MM.1S (cell line): ENCODE results near the gene FAM124B.

Experiments used
- DNase-seq: peaks from one replicate; pipeline ENCODE4 v3.0.0-alpha.2; 2015
- H2AFZ ChIP-seq: fragments of 300-600 bp; sonication (generic); 2 replicates; pipeline ENCODE4 v1.6.0; 2016; ENCODE audit warnings: antibody characterized with exemption, low read length
- H3F3A ChIP-seq: fragments of 300-600 bp; sonication (generic); 2 replicates; pipeline ENCODE4 v1.6.1; 2016; ENCODE audit warnings: mild to moderate bottlenecking, antibody characterized with exemption, low read length, moderate library complexity, mixed read lengths; ENCODE audit not compliant: insufficient read depth
- H3K27ac ChIP-seq: fragments of 300-600 bp; sonication (generic); 2 replicates; pipeline ENCODE4 v1.5.1; 2016; ENCODE audit warnings: mild to moderate bottlenecking, low read length
- H3K27me3 ChIP-seq: fragments of 300-600 bp; sonication (generic); replicated peaks from 2 replicates; pipeline ENCODE4 v1.6.0; 2016; ENCODE audit warnings: low read length; ENCODE audit not compliant: insufficient read depth
- H3K36me3 ChIP-seq: fragments of 300-600 bp; sonication (generic); replicated peaks from 2 replicates; pipeline ENCODE4 v1.6.1; 2016; ENCODE audit warnings: mild to moderate bottlenecking, low read length, mixed read lengths; ENCODE audit not compliant: insufficient read depth
- H3K4me1 ChIP-seq: fragments of 300-600 bp; sonication (generic); 2 replicates; pipeline ENCODE4 v1.6.1; 2016; ENCODE audit warnings: low read length, mixed read lengths
- H3K4me2 ChIP-seq: fragments of 300-600 bp; sonication (generic); 2 replicates; pipeline ENCODE4 v1.6.0; 2016; ENCODE audit warnings: low read depth, low read length
- H3K4me3 ChIP-seq: fragments of 300-600 bp; sonication (generic); 2 replicates; pipeline ENCODE4 v1.5.1; 2016; ENCODE audit warnings: low read length, mixed read lengths
- H3K79me2 ChIP-seq: fragments of 300-600 bp; sonication (generic); 2 replicates; pipeline ENCODE4 v1.6.1; 2016; ENCODE audit warnings: mixed run types, low read length, mixed read lengths
- H3K9ac ChIP-seq: fragments of 300-600 bp; sonication (generic); 2 replicates; pipeline ENCODE4 v1.6.1; 2016; ENCODE audit warnings: low read length, mixed read lengths
- H3K9me2 ChIP-seq: fragments of 300-600 bp; sonication (generic); replicated peaks from 2 replicates; pipeline ENCODE4 v1.6.1; 2016; ENCODE audit warnings: mild to moderate bottlenecking, low read length, mixed read lengths; ENCODE audit not compliant: insufficient read depth
- H3K9me3 ChIP-seq: fragments of 300-600 bp; sonication (generic); replicated peaks from 2 replicates; pipeline ENCODE4 v1.6.1; 2016; ENCODE audit warnings: mild to moderate bottlenecking, low read length, mixed read lengths; ENCODE audit not compliant: insufficient read depth
- H4K20me1 ChIP-seq: fragments of 300-600 bp; sonication (generic); 2 replicates; pipeline ENCODE4 v1.6.1; 2016; ENCODE audit warnings: mild to moderate bottlenecking, low read length, moderate library complexity, mixed read lengths; ENCODE audit not compliant: insufficient read depth
- CTCF ChIP-seq: fragments of 300-600 bp; sonication (generic); IDR thresholded peaks from 2 replicates; pipeline ENCODE4 v1.5.1; 2016; ENCODE audit warnings: antibody characterized with exemption, low read length, mixed read lengths
- EZH2 ChIP-seq: fragments of 300-600 bp; sonication (generic); optimal IDR thresholded peaks from 2 replicates; pipeline ENCODE3; 2017; ENCODE audit warnings: low read depth, mild to moderate bottlenecking, antibody characterized with exemption, low read length, mixed read lengths
- EZH2phosphoT487 ChIP-seq: fragments of 300-600 bp; sonication (generic); IDR thresholded peaks from 2 replicates; pipeline ENCODE4 v1.6.1; 2018; ENCODE audit warnings: antibody characterized with exemption, low read length

Gene FAM124B

GRCh38 chr2:224433442-224433841, 31.5 kb upstream of the FAM124B start:
- Histone ChIP-seq H3K4me3 (no peak overlapping the region), H3K4me2 (no peak overlapping the region), H2AFZ (no peak overlapping the region), H3K9me2 (no peaks in the 10 kb centered on the region), H3K9me3 (no peaks in the 10 kb centered on the region), H3K9ac (no peak overlapping the region), H3K27me3 (no peaks in the 10 kb centered on the region), H3K27ac (no peak overlapping the region), H3K79me2 (no peaks in the 10 kb centered on the region), H3K36me3 (no peaks in the 10 kb centered on the region), H4K20me1 (no peaks in the 10 kb centered on the region), H3K4me1 (no peaks in the 10 kb centered on the region), H3F3A (no peaks in the 10 kb centered on the region)
- no peak for DNase-seq
- no peak for TF ChIP-seq EZH2phosphoT487
- TF ChIP-seq CTCF: no peak
- TF ChIP-seq EZH2: no peak

- no peak overlapping the region for H2AFZ ChIP-seq
- no peaks in the 10 kb centered on the region for H3K27me3 ChIP-seq
- no peak overlapping the region for H3K9ac ChIP-seq
- TF ChIP-seq EZH2phosphoT487 (no peak), CTCF (no peak), EZH2 (no peak)
- H3K79me2 ChIP-seq: no peaks in the 10 kb centered on the region
- no peak overlapping the region for H3K4me3 ChIP-seq
- no peaks in the 10 kb centered on the region for H3F3A ChIP-seq
- no peak for DNase-seq
- no peaks in the 10 kb centered on the region for H4K20me1 ChIP-seq
- no peak overlapping the region for H3K4me2 ChIP-seq
- H3K4me1 ChIP-seq: no peaks in the 10 kb centered on the region
- no peak overlapping the region for H3K27ac ChIP-seq
- no peaks in the 10 kb centered on the region for H3K9me2 ChIP-seq
- H3K9me3 ChIP-seq: no peaks in the 10 kb centered on the region
- H3K36me3 ChIP-seq: no peaks in the 10 kb centered on the region
Measured at GRCh38 chr2:224432003-224432579, 30.2 kb upstream of the FAM124B start.

GRCh38 chr2:224429441-224429810, 27.5 kb upstream of the FAM124B start:
- H3K4me3 ChIP-seq: no peak overlapping the region
- no peaks in the 10 kb centered on the region for H4K20me1 ChIP-seq
- H3K36me3 ChIP-seq: no peaks in the 10 kb centered on the region
- H3K9me2 ChIP-seq: no peaks in the 10 kb centered on the region
- H2AFZ ChIP-seq: no peak overlapping the region
- no peaks in the 10 kb centered on the region for H3K9me3 ChIP-seq
- H3K27ac ChIP-seq: no peak overlapping the region
- no peak overlapping the region for H3K4me2 ChIP-seq
- no peaks in the 10 kb centered on the region for H3F3A ChIP-seq
- DNase-seq: no peak
- no peak overlapping the region for H3K9ac ChIP-seq
- no peaks in the 10 kb centered on the region for H3K4me1 ChIP-seq
- H3K27me3 ChIP-seq: no peaks in the 10 kb centered on the region
- H3K79me2 ChIP-seq: no peaks in the 10 kb centered on the region
- TF ChIP-seq CTCF: no peak
- TF ChIP-seq EZH2: no peak
- no peak for TF ChIP-seq EZH2phosphoT487
